Tibial nerve (tissue), 4 donors: ENCODE data around the gene PTPN22.

Experiments
- CTCF ChIP-seq, 5 experiments: fragments of 200-600 bp in 3 of 5; fragments of 450-650 bp in 2 of 5; sonication (generic) in 3 of 5; IDR thresholded peaks; one replicate each; pipeline ENCODE4 v1.5.1; 2016 to 2019; ENCODE audit warnings: antibody characterized with exemption in 5 of 5, mild to moderate bottlenecking in 3 of 5, moderate library complexity in 2 of 5
- EP300 ChIP-seq, 2 donors: sonication (generic); formaldehyde crosslinking; IDR thresholded peaks; one replicate each; pipeline ENCODE4 v1.6.1; 2017; ENCODE audit warnings: antibody characterized with exemption in 2 of 2, mild to moderate bottlenecking in 1 of 2

- TF ChIP-seq EP300 (IDR thresholded peaks at IDR 0.05) (no peak), CTCF (IDR thresholded peaks at IDR 0.05) (no peak)
Observed at GRCh38 chr1:113901191-113901590, 29.7 kb upstream of the PTPN22 start.
